ENCODE data around the gene PLXNA4. TPM values are rescaled to one million over a fixed set of nuclear protein-coding genes. Genes with fewer than 3 reads are reported as not detected.

Gene PLXNA4
- total and polyA plus RNA-seq, 2 experiments from 2014 or later, result 0.08 to 0.80 TPM

DNA sequence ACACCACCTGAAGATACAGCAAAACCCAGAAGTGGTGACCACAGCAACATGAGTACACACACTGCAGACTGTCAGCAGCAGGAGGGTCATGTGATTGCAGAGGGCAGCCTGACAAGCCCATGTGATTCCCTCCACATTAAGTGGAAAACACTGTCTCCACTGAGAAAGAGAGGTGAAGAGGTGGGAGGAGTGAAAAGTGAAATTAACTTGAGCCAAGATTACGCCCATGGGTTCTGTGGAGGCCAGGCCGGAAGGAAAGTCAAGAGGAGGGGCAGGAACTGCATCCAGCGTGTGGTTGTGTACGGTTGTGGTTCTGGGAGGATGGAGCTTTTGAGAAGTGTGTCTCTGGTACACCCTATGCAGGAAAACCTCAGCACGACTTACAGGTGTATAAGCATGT is 138.5 kb downstream of the PLXNA4 start (continued):
- TF ChIP-seq, protein P1, sequence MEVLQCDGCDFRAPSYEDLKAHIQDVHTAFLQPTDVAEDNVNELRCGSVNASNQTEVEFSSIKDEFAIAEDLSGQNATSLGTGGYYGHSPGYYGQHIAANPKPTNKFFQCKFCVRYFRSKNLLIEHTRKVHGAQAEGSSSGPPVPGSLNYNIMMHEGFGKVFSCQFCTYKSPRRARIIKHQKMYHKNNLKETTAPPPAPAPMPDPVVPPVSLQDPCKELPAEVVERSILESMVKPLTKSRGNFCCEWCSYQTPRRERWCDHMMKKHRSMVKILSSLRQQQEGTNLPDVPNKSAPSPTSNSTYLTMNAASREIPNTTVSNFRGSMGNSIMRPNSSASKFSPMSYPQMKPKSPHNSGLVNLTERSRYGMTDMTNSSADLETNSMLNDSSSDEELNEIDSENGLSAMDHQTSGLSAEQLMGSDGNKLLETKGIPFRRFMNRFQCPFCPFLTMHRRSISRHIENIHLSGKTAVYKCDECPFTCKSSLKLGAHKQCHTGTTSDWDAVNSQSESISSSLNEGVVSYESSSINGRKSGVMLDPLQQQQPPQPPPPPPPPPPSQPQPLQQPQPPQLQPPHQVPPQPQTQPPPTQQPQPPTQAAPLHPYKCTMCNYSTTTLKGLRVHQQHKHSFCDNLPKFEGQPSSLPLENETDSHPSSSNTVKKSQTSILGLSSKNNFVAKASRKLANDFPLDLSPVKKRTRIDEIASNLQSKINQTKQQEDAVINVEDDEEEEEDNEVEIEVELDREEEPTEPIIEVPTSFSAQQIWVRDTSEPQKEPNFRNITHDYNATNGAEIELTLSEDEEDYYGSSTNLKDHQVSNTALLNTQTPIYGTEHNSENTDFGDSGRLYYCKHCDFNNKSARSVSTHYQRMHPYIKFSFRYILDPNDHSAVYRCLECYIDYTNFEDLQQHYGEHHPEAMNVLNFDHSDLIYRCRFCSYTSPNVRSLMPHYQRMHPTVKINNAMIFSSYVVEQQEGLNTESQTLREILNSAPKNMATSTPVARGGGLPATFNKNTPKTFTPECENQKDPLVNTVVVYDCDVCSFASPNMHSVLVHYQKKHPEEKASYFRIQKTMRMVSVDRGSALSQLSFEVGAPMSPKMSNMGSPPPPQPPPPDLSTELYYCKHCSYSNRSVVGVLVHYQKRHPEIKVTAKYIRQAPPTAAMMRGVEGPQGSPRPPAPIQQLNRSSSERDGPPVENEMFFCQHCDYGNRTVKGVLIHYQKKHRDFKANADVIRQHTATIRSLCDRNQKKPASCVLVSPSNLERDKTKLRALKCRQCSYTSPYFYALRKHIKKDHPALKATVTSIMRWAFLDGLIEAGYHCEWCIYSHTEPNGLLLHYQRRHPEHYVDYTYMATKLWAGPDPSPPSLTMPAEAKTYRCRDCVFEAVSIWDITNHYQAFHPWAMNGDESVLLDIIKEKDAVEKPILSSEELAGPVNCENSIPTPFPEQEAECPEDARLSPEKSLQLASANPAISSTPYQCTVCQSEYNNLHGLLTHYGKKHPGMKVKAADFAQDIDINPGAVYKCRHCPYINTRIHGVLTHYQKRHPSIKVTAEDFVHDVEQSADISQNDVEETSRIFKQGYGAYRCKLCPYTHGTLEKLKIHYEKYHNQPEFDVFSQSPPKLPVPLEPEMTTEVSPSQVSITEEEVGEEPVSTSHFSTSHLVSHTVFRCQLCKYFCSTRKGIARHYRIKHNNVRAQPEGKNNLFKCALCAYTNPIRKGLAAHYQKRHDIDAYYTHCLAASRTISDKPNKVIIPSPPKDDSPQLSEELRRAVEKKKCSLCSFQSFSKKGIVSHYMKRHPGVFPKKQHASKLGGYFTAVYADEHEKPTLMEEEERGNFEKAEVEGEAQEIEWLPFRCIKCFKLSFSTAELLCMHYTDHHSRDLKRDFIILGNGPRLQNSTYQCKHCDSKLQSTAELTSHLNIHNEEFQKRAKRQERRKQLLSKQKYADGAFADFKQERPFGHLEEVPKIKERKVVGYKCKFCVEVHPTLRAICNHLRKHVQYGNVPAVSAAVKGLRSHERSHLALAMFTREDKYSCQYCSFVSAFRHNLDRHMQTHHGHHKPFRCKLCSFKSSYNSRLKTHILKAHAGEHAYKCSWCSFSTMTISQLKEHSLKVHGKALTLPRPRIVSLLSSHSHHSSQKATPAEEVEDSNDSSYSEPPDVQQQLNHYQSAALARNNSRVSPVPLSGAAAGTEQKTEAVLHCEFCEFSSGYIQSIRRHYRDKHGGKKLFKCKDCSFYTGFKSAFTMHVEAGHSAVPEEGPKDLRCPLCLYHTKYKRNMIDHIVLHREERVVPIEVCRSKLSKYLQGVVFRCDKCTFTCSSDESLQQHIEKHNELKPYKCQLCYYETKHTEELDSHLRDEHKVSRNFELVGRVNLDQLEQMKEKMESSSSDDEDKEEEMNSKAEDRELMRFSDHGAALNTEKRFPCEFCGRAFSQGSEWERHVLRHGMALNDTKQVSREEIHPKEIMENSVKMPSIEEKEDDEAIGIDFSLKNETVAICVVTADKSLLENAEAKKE (CRISPR knock-in tag; IDR thresholded peaks at IDR 0.05), result no peak
- TF ChIP-seq CREB1 (CRISPR knock-in tag; IDR thresholded peaks at IDR 0.05; ENCODE audit: low read depth), result no peak
- TF ChIP-seq, protein P2, sequence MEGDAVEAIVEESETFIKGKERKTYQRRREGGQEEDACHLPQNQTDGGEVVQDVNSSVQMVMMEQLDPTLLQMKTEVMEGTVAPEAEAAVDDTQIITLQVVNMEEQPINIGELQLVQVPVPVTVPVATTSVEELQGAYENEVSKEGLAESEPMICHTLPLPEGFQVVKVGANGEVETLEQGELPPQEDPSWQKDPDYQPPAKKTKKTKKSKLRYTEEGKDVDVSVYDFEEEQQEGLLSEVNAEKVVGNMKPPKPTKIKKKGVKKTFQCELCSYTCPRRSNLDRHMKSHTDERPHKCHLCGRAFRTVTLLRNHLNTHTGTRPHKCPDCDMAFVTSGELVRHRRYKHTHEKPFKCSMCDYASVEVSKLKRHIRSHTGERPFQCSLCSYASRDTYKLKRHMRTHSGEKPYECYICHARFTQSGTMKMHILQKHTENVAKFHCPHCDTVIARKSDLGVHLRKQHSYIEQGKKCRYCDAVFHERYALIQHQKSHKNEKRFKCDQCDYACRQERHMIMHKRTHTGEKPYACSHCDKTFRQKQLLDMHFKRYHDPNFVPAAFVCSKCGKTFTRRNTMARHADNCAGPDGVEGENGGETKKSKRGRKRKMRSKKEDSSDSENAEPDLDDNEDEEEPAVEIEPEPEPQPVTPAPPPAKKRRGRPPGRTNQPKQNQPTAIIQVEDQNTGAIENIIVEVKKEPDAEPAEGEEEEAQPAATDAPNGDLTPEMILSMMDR (conservative IDR thresholded peaks at IDR 0.05; ENCODE audit: low read depth in 2 of 2), result no peak

DNA sequence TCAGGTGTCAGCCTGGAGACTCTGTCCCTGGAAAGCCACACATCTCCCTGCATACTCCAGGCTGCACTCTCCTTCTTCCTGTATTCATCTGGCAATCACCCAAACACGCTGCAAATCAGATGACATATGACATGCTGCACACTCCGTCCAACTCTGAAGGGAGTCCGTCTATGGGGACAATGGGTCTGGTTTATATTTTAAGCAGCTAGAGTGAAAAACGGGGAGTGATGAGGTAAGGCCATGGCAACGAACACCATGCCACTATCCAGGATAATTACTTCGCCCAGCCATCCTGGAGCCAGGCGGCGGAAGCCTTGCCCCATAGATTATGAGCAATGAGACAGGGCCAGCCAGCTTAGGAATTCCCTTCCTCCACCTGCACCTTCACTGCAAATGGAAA is 140.1 kb downstream of the PLXNA4 start:
- no peak overlapping the region for H3K27ac ChIP-seq (ENCODE audit: low read depth)
- no peaks in the 10 kb centered on the region for H3K27me3 ChIP-seq (ENCODE audit: insufficient read depth)
- no peaks in the 10 kb centered on the region for H3K27me3 Mint-ChIP-seq (ENCODE audit: insufficient read depth, low read depth, poor library complexity)
- DNase-seq (ENCODE audit: low spot score) (no peak), ATAC-seq (no peak)
- H2AFZ ChIP-seq, result no peak overlapping the region
- H3K36me3 Mint-ChIP-seq (ENCODE audit: low read depth), result no peaks in the 10 kb centered on the region
- no peaks in the 10 kb centered on the region for H3K79me2 ChIP-seq (replicated peaks; ENCODE audit: insufficient read depth)
- no peaks in the 10 kb centered on the region; the same call in 2 of the 3 replicates for H3K4me1 Mint-ChIP-seq
- no peaks in the 10 kb centered on the region for H3K9me2 ChIP-seq (ENCODE audit: insufficient read depth)
- H3K4me1 ChIP-seq (ENCODE audit: insufficient read depth), result no peaks in the 10 kb centered on the region
- no peak overlapping the region for H3K4me3 ChIP-seq
- H3F3A ChIP-seq (replicated peaks; ENCODE audit: low read depth), result no peaks in the 10 kb centered on the region
- H3K27ac Mint-ChIP-seq, result no peak overlapping the region
- no peaks in the 10 kb centered on the region for H3K36me3 ChIP-seq (ENCODE audit: insufficient read depth)
- no peaks in the 10 kb centered on the region for H3K9me3 Mint-ChIP-seq
- no peak overlapping the region for H3K4me2 ChIP-seq
- TF ChIP-seq POLR2AphosphoS5 (IDR thresholded peaks at IDR 0.05; ENCODE audit: low read depth) (no peak), ZNF331 (CRISPR knock-in tag; IDR thresholded peaks at IDR 0.05; ENCODE audit: low read depth) (no peak)
- TF ChIP-seq, protein P3, sequence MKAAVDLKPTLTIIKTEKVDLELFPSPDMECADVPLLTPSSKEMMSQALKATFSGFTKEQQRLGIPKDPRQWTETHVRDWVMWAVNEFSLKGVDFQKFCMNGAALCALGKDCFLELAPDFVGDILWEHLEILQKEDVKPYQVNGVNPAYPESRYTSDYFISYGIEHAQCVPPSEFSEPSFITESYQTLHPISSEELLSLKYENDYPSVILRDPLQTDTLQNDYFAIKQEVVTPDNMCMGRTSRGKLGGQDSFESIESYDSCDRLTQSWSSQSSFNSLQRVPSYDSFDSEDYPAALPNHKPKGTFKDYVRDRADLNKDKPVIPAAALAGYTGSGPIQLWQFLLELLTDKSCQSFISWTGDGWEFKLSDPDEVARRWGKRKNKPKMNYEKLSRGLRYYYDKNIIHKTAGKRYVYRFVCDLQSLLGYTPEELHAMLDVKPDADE (IDR thresholded peaks at IDR 0.05), result no peak
- H3K4me3 Mint-ChIP-seq, result no peak overlapping the region
- H4K20me1 ChIP-seq (replicated peaks; ENCODE audit: insufficient read depth), result no peaks in the 10 kb centered on the region

Measured in GM23338 (cell line).